GM06990 (cell line): ENCODE data around the gene PLXDC1.

Source experiments
- DNase-seq: peaks from one replicate; pipeline ENCODE4 v3.0.0-alpha.2; 2011; ENCODE audit not compliant: insufficient read length; ENCODE audit errors: extremely low read depth
- H3K27me3 ChIP-seq: replicated peaks from 2 replicates; pipeline ENCODE4 v1.6.0; 2011; ENCODE audit warnings: low read length; ENCODE audit not compliant: control insufficient read depth, insufficient read depth
- H3K36me3 ChIP-seq: 2 replicates; pipeline ENCODE4 v1.5.1; 2011; ENCODE audit warnings: low read length; ENCODE audit not compliant: control insufficient read depth, insufficient read depth
- H3K4me3 ChIP-seq: replicated peaks from 2 replicates; pipeline ENCODE4 v1.5.1; 2011; ENCODE audit warnings: low read depth, mild to moderate bottlenecking, control low read depth, low read length
- TF ChIP-seq, protein P1 (sequence below): IDR thresholded peaks from 2 replicates; pipeline ENCODE4 v1.5.1; 2011; ENCODE audit warnings: low read length, control low read depth, mild to moderate bottlenecking, inconsistent platforms; ENCODE audit not compliant: insufficient read depth, poor library complexity, severe bottlenecking

PLXDC1 gene

DNA sequence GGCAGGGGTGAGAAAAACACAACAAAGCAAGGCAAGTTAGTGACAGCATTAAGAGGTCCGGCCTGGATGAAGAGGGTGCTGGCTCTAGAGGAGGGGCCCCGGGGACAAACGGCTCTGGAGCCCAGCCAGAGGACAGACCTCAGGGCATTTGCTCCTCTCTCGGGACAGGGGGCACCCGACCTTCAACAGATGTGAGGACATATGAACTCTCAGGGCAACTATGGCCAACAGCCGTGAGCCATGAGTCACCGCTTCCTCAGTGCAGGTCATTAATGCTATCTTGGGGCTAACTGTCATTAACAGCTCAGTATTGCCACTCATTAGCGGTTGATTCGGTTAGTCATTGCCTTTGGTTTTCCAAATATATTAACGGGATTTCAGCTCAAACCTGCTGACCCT is 24.3 kb upstream of the PLXDC1 start:
- H3K27me3 ChIP-seq = no peaks in the 10 kb centered on the region
- DNase-seq = no peak
- TF ChIP-seq, protein P1, sequence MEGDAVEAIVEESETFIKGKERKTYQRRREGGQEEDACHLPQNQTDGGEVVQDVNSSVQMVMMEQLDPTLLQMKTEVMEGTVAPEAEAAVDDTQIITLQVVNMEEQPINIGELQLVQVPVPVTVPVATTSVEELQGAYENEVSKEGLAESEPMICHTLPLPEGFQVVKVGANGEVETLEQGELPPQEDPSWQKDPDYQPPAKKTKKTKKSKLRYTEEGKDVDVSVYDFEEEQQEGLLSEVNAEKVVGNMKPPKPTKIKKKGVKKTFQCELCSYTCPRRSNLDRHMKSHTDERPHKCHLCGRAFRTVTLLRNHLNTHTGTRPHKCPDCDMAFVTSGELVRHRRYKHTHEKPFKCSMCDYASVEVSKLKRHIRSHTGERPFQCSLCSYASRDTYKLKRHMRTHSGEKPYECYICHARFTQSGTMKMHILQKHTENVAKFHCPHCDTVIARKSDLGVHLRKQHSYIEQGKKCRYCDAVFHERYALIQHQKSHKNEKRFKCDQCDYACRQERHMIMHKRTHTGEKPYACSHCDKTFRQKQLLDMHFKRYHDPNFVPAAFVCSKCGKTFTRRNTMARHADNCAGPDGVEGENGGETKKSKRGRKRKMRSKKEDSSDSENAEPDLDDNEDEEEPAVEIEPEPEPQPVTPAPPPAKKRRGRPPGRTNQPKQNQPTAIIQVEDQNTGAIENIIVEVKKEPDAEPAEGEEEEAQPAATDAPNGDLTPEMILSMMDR = no peak
- H3K36me3 ChIP-seq = peaks cover 11% of the 10 kb centered on the region
- no peak overlapping the region for H3K4me3 ChIP-seq

DNA sequence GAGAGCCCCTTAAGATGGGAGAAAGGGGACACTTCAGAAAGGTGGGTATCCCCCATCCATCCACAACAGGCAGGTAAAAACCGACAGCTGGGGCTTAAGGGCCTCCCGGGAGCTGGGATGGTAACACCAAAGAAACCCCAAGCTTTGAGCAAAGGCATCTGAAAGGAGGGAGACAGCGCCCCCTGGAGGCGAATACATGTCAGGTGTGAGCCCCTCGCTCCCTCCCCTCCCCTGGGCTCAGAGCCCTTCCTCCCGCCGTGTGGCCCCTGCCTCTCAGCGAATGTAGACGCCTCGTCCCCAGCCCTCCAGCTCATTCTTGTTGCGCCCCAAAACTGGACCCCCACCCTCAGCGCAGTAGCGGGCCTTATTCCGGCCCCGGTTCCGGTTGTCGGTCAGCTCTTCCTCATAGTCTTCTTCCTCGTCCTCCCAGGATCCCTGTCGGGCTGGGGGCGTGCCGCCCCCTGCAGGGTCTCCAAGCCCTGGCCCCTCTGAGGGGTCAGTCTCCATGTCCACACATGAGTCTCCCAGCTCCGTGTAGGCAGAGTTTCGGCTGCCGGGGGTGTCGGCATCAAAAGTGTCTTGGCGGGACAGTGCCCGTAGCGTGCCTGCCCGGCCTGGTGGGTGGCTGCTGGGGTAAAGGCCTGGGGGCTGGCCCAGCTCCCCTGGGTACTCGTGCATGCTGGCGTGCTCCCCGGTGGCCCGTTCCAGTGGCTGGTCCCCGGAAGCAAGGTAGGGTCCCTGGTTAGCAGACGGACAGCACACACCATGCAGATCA is 23.7 kb upstream of the PLXDC1 start:
- Histone ChIP-seq H3K36me3 (peaks cover 11% of the 10 kb centered on the region), H3K4me3 (no peak overlapping the region), H3K27me3 (no peaks in the 10 kb centered on the region)
- peak; percentile 46 for DNase-seq
- TF ChIP-seq, protein P1 = peak; percentile 85

DNA sequence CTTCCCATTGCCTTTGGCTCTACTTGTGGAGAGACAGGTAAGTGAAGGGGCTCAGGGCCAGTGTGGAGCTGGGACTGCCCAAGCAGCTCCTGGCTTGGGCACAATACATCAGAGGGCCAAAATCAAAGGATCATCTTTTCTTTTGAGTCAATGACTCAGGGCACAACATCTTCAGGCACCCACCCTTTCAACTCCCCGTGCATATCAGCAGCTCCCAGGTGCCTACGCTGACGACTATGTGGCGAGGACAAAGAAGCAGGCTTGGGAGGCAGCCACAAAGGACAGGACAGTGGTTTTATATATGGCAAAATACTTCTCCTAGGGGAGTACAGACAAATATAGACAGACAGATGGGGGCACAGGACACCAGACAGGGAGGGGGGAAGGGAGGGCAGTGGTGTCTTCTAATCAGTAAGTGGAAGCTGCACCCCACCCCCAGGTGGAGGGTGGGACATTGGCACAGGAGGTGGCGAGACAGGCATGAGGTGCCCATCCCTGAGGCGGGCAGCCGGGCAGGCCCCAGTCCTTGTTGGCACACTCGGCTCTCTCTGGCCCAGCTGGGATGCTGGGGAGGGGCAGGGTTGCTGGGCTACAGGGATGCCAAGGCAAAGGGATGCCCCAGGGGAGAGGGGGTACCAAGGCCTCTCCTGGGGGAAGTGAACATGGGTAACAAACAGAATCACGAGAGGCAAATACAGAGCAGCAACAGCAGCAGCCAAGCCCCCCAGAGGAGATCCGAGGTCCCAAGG is 22.3 kb upstream of the PLXDC1 start:
- Histone ChIP-seq H3K27me3 (no peaks in the 10 kb centered on the region), H3K36me3 (peaks cover 11% of the 10 kb centered on the region), H3K4me3 (no peak overlapping the region)
- DNase-seq = no peak
- TF ChIP-seq, protein P1 = no peak

DNA sequence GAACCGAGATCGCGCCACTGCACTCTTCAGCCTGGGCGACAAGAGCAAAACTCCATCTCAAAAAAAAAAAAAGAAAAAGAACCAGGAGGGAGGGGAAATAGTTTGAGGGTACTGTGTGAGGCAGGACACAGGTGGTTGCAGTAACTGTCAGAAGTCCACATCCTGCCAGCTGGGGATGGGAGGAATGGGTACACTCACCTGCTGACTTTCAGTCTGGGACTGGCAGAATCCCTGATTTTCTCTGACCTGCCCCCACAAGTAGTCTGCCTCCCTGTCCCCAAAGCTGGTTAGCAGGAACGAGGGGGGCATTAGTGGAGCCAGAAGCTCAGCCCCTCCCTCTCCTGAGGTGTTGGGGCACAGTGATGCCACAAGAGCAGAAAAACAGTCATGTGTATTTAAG is 21.6 kb upstream of the PLXDC1 start:
- Histone ChIP-seq H3K36me3 (peaks cover 11% of the 10 kb centered on the region), H3K4me3 (no peak overlapping the region), H3K27me3 (no peaks in the 10 kb centered on the region)
- TF ChIP-seq, protein P1 = no peak
- DNase-seq = no peak

DNA sequence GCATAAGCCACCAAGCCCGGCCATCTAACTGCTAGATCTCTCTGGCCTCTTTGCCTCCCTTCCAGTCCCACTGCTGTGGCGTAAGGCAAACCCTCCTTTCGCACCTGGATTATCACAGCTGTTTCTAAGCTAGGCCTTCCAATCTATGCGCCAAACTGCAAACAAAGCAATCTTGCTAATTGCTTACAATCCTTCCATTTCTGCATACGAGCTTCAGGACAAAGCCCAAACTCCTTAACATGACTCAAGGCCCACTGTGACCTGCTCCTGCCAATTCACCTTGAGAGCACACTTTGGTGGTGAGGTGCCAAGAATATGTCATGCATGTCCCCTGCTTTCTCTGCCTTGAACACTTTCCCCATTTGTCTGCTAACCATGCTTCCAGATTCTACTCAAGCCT is 20.5 kb upstream of the PLXDC1 start:
- TF ChIP-seq, protein P1 = no peak
- H3K36me3 ChIP-seq = peaks cover 2% of the 10 kb centered on the region; the same call in 1 of the 2 replicates
- no peak overlapping the region for H3K4me3 ChIP-seq
- no peak for DNase-seq
- no peaks in the 10 kb centered on the region for H3K27me3 ChIP-seq
